K562 (cell line): ENCODE results near the gene PRND. TPM values are rescaled to one million over a fixed set of nuclear protein-coding genes. Genes with fewer than 3 reads are reported as not detected.

Experiments
- EGR1 ChIP-seq: fragments of 450-650 bp; conservative IDR thresholded peaks from 2 replicates; pipeline ENCODE4 v1.6.1; 2017; ENCODE audit warnings: mild to moderate bottlenecking
- EZH2 ChIP-seq: IDR thresholded peaks from 2 replicates; pipeline ENCODE4 v1.6.1; 2012; ENCODE audit warnings: low read depth, mild to moderate bottlenecking, inconsistent platforms, low read length, borderline replicate concordance
- HDAC1 ChIP-seq, 2 experiments: fragments of 450-650 bp; IDR thresholded peaks; 2 replicates each; pipeline ENCODE4 v1.6.1; 2016 to 2017; ENCODE audit warnings: inconsistent platforms in 1 of 2, mild to moderate bottlenecking in 1 of 2, moderate library complexity in 1 of 2
- ILK ChIP-seq: fragments of 450-650 bp; IDR thresholded peaks from 2 replicates; pipeline ENCODE4 v1.6.1; 2016; ENCODE audit warnings: missing genetic modification characterization, low read depth, mild to moderate bottlenecking, missing compliant biosample characterization, moderate library complexity, borderline replicate concordance
- NR2C1 ChIP-seq, 2 experiments: fragments of 450-650 bp; IDR thresholded peaks; 2 replicates each; pipeline ENCODE4 v1.6.1; 2017; ENCODE audit warnings: mild to moderate bottlenecking in 2 of 2, antibody characterized with exemption in 1 of 2, inconsistent platforms in 1 of 2, missing compliant biosample characterization in 1 of 2, missing genetic modification characterization in 1 of 2
- PTTG1 ChIP-seq: fragments of 450-650 bp; IDR thresholded peaks from 2 replicates; pipeline ENCODE4 v1.6.1; 2016; ENCODE audit warnings: low read depth, mild to moderate bottlenecking, missing genetic modification characterization, missing compliant biosample characterization
- RERE ChIP-seq: sonication (generic); formaldehyde crosslinking; IDR thresholded peaks from 2 replicates; pipeline ENCODE4 v1.8.0; 2023; ENCODE audit warnings: missing genetic modification reagents, mild to moderate bottlenecking, borderline replicate concordance
- SP1 ChIP-seq: sonication (generic); formaldehyde crosslinking; IDR thresholded peaks from 2 replicates; pipeline ENCODE4 v1.8.1; 2022; ENCODE audit warnings: mild to moderate bottlenecking, missing genetic modification reagents
- ZNF23 ChIP-seq: fragments of 250-450 bp; sonication (Bioruptor Pico); IDR thresholded peaks from 2 replicates; pipeline ENCODE4 v1.4.0; 2020; ENCODE audit warnings: mild to moderate bottlenecking
- ZNF431 ChIP-seq: sonication (generic); formaldehyde crosslinking; IDR thresholded peaks from 2 replicates; pipeline ENCODE4 v1.8.0; 2022; ENCODE audit warnings: mild to moderate bottlenecking, missing genetic modification reagents
- ZNF609 ChIP-seq: sonication (generic); formaldehyde crosslinking; IDR thresholded peaks from 2 replicates; pipeline ENCODE4 v1.8.1; 2023; ENCODE audit warnings: missing genetic modification reagents, mild to moderate bottlenecking, borderline replicate concordance
- ZNF740 ChIP-seq, 3 experiments: fragments of 200-800 bp in 1 of 3; sonication (Bioruptor generic) in 1 of 3; sonication (generic) in 1 of 3; formaldehyde crosslinking in 1 of 3; IDR thresholded peaks; 2 replicates each; pipeline versions ENCODE4 v1.6.1 to v1.8.0; 2016 to 2022; ENCODE audit warnings: mild to moderate bottlenecking in 2 of 3, missing compliant biosample characterization in 2 of 3, missing genetic modification characterization in 2 of 3, missing genetic modification reagents in 1 of 3
- polyA plus RNA-seq, 8 experiments: library from polyadenylated mRNA; depleted of rRNA in 4 of 8; stranded (reverse) in 5 of 8; unstranded in 3 of 8; fragments of >200 nt; fragmentation: Nextera tagmentation in 2 of 8; fragmentation: Illumina TruSeq in 1 of 8; extraction: Ambion mirVana in 2 of 8; extraction: Trizol in 1 of 8; gene quantifications; 2 replicates each; pipeline versions ENCODE4 v1.2.1 to v1.2.3, GENCODE V29; 2011 to 2014; ENCODE audit warnings: inconsistent platforms in 1 of 8, missing spikeins in 1 of 8
- total RNA-seq, 7 experiments: library from RNA; depleted of rRNA in 6 of 7; stranded (reverse); fragments of >200 nt in 6 of 7; fragmentation: Illumina TruSeq in 2 of 7; extraction: Trizol in 2 of 7; gene quantifications; 2 replicates each; pipeline versions ENCODE4 v1.2.1 to v1.2.3, GENCODE V29; 2011 to 2021; ENCODE audit warnings: low replicate concordance in 1 of 7

PRND gene
- total and polyA plus RNA-seq, 9 of the 15 experiments (the other 6 are each of a cell fraction or from before 2014, with no cell fraction given), result not detected

DNA sequence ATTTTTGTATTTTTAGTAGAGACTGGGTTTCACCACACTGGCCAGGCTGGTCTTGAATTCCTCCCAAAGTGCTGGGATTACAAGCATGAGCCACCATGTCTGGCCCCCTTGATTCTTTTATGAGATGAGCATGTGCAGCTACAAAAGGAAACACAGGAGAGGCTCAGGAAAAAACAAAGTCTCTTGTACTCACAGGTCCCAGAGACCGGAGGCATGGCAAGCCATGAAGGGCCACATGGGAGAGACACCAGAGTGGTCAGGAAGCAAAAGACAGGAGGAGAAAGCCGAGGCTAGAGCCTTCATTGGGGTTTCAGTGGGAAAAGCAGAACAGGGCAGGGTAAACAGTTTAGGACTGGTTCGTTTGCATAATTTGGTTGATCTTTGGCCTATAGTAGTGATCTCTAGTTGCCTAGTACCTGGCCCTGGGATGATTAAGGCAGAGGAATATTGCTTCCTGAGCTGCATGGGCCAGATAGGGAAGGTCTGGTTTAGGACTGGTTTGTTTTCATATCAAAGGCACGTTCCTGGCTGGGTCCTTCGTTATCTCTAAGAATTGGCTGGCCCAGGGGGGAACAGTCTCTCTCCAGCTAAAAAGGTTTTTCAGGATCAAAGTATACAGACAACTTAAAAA, 48.2 kb upstream of the PRND start (continued):
- TF ChIP-seq ZNF23 (no peak), ZNF431 (CRISPR knock-in tag) (no peak), NR2C1 (IDR thresholded peaks at IDR 0.05) (no peak), NR2C1 (tag; IDR thresholded peaks at IDR 0.05) (no peak), EZH2 (no peak), RERE (CRISPR knock-in tag) (no peak), PTTG1 (tag) (no peak), SP1 (CRISPR knock-in tag) (peak; percentile 34; the same call in 1 of the 2 replicates), HDAC1 (IDR thresholded peaks at IDR 0.05) (no peak; a peak in 1 of 4 replicates), ZNF740 (CRISPR knock-in tag; IDR thresholded peaks at IDR 0.05) (no peak), ZNF740 (tag; IDR thresholded peaks at IDR 0.05) (no peak), ILK (tag) (no peak), ZNF609 (CRISPR knock-in tag) (peak; percentile 66; the same call in 1 of the 2 replicates), EGR1 (no peak)
